SK-N-SH treated with all-trans-retinoic acid at 6 μM for 48 hours (cell line): Measurements from ENCODE around the gene OPHN1.

Experiments used
- ARNTL ChIP-seq: fragments of 450-650 bp; formaldehyde crosslinking; IDR thresholded peaks from 2 replicates; pipeline ENCODE4 v1.5.0; 2020; ENCODE audit warnings: low read depth, mild to moderate bottlenecking, moderate library complexity, borderline replicate concordance
- CSDC2 ChIP-seq: fragments of 250-450 bp; sonication (Bioruptor Pico); IDR thresholded peaks from 2 replicates; pipeline ENCODE4 v1.5.0; 2020; ENCODE audit warnings: mild to moderate bottlenecking, moderate library complexity
- ESRRG ChIP-seq: fragments of 250-450 bp; sonication (Bioruptor Pico); IDR thresholded peaks from 2 replicates; pipeline ENCODE4 v1.6.1; 2021; ENCODE audit warnings: mild to moderate bottlenecking
- GLIS3 ChIP-seq: fragments of 250-450 bp; sonication (Bioruptor Pico); IDR thresholded peaks from 2 replicates; pipeline ENCODE4 v1.5.0; 2020; ENCODE audit warnings: mild to moderate bottlenecking, moderate library complexity
- ISL1 ChIP-seq: fragments of 250-450 bp; sonication (Bioruptor Pico); IDR thresholded peaks from 2 replicates; pipeline ENCODE4 v2.1.2; 2022; ENCODE audit warnings: mild to moderate bottlenecking, moderate library complexity
- OSR1 ChIP-seq: fragments of 250-450 bp; sonication (Bioruptor Pico); IDR thresholded peaks from 2 replicates; pipeline ENCODE4 v1.8.0; 2022; ENCODE audit warnings: moderate library complexity, mild to moderate bottlenecking, inconsistent platforms
- PATZ1 ChIP-seq: fragments of 250-450 bp; sonication (Bioruptor Pico); IDR thresholded peaks from 2 replicates; pipeline ENCODE4 v1.8.0; 2020; ENCODE audit warnings: mild to moderate bottlenecking, moderate library complexity, borderline replicate concordance
- PPARA ChIP-seq: fragments of 250-450 bp; sonication (Bioruptor Pico); IDR thresholded peaks from 2 replicates; pipeline ENCODE4 v1.5.0; 2020; ENCODE audit warnings: mild to moderate bottlenecking, borderline replicate concordance
- ZC3H10 ChIP-seq: fragments of 250-450 bp; sonication (Bioruptor Pico); IDR thresholded peaks from 2 replicates; pipeline ENCODE4 v1.5.1; 2021; ENCODE audit warnings: mild to moderate bottlenecking, moderate library complexity
- ZFP3 ChIP-seq: fragments of 250-450 bp; sonication (Bioruptor Pico); IDR thresholded peaks from 2 replicates; pipeline ENCODE4 v1.5.0; 2020; ENCODE audit warnings: mild to moderate bottlenecking, moderate library complexity
- ZFP30 ChIP-seq: fragments of 450-650 bp; formaldehyde crosslinking; IDR thresholded peaks from 2 replicates; pipeline ENCODE4 v1.5.0; 2022; ENCODE audit warnings: mild to moderate bottlenecking, moderate library complexity
- ZNF8 ChIP-seq: fragments of 450-650 bp; formaldehyde crosslinking; IDR thresholded peaks from 2 replicates; pipeline ENCODE4 v1.5.0; 2020; ENCODE audit warnings: mild to moderate bottlenecking, moderate library complexity
- TF ChIP-seq, protein P1 (sequence below): fragments of 250-450 bp; sonication (Bioruptor Pico); IDR thresholded peaks from 2 replicates; pipeline ENCODE4 v1.5.1; 2020; ENCODE audit warnings: low read depth, mild to moderate bottlenecking, moderate library complexity
- TF ChIP-seq, protein P2 (sequence below): fragments of 250-450 bp; sonication (Bioruptor Pico); IDR thresholded peaks from 2 replicates; pipeline ENCODE4 v1.5.1; 2021; ENCODE audit warnings: mild to moderate bottlenecking, moderate library complexity

DNA sequence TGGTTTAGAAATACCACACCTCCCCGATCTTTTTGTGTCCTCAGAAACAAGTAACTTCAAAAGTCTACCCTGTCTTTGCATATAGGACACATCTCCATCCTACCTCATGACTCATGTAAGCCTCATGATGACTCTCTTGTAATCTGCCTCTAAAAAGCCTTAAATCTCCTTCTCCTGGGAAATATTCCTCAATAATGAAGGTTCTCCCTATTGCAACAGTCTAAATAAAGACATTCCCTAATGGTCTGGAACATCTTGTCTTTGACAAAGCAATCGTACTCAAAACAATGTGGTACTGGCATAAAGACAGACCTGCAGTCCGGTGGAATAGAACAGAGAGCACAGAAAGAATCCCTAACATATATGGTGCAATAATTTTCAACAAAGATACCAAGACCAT lies 257.7 kb downstream of the OPHN1 start:
- TF ChIP-seq ESRRG (no peak), ZNF8 (CRISPR knock-in tag) (no peak), ISL1 (CRISPR knock-in tag) (no peak), OSR1 (CRISPR knock-in tag) (no peak), ZFP3 (CRISPR knock-in tag) (no peak), PPARA (no peak), GLIS3 (CRISPR knock-in tag) (no peak), ZC3H10 (CRISPR knock-in tag) (no peak), ARNTL (CRISPR knock-in tag) (no peak), PATZ1 (CRISPR knock-in tag) (no peak), ZFP30 (no peak), CSDC2 (no peak)
- TF ChIP-seq, protein P1, sequence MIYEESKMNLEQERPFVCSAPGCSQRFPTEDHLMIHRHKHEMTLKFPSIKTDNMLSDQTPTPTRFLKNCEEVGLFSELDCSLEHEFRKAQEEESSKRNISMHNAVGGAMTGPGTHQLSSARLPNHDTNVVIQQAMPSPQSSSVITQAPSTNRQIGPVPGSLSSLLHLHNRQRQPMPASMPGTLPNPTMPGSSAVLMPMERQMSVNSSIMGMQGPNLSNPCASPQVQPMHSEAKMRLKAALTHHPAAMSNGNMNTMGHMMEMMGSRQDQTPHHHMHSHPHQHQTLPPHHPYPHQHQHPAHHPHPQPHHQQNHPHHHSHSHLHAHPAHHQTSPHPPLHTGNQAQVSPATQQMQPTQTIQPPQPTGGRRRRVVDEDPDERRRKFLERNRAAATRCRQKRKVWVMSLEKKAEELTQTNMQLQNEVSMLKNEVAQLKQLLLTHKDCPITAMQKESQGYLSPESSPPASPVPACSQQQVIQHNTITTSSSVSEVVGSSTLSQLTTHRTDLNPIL (CRISPR knock-in tag), result no peak
- TF ChIP-seq, protein P2, sequence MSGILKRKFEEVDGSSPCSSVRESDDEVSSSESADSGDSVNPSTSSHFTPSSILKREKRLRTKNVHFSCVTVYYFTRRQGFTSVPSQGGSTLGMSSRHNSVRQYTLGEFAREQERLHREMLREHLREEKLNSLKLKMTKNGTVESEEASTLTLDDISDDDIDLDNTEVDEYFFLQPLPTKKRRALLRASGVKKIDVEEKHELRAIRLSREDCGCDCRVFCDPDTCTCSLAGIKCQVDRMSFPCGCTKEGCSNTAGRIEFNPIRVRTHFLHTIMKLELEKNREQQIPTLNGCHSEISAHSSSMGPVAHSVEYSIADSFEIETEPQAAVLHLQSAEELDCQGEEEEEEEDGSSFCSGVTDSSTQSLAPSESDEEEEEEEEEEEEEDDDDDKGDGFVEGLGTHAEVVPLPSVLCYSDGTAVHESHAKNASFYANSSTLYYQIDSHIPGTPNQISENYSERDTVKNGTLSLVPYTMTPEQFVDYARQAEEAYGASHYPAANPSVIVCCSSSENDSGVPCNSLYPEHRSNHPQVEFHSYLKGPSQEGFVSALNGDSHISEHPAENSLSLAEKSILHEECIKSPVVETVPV (CRISPR knock-in tag), result no peak
